Measurements from ENCODE around the gene CGNL1.

Gene CGNL1

DNA sequence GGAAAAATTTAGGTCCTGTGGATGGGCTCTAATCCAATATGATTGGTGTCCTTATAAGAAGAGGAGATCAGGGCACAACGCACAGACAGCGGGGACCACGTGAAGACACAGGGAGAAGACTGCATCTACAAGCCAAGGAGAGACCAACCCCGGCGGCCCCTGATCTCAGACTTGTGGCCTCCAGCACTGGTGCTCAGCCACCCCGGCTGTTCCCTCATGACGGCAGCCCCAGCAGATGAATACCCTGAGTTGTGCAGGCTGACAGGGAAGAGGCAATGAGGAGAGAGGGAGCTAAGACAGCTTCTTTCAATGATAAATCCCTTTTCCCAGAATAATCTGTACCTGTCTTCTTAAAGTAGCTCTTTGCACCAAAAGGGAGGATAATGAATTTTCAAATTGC is 33.3 kb upstream of the CGNL1 start (continued):
- TF ChIP-seq ZNF37A (tag by site-specific recombination; IDR thresholded peaks at IDR 0.05) = no peak

DNA sequence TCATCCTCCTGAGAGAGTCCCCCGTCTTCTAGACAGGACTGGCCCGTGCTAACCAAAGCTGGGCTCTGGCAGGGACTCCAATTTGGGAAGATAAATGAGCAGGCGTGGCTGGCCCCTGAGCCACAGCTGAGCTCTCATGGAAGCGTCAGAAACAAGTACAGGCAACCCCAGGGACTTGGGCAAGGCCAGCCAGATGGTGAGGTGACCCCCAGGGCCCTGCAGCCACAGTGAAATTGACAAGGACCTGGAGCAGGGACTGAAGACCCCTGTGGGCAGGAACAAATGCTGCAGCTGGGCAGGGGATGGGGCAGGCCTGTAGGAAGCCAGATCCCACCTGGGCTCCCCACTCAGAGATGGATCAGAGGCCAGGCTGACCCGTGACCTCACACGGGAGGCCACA is 32.8 kb upstream of the CGNL1 start:
- H3K4me3 ChIP-seq (ENCODE audit: low read depth, low read length) = no peak overlapping the region

GRCh38 chr15:57344282-57344681 is 32.0 kb upstream of the CGNL1 start:
- Histone ChIP-seq H3K4me3 (ENCODE audit: low read depth, low read length) (no peak overlapping the region), H3K36me3 (ENCODE audit: control insufficient read depth in 2 of 2, insufficient read depth in 1 of 2, low read length in 2 of 2) (no peaks in the 10 kb centered on the region), H3K27ac (ENCODE audit: extremely low read depth, low read depth, low read length) (no peak overlapping the region), H3K9me3 (ENCODE audit: control insufficient read depth, insufficient read depth, low read depth, low read length) (no peaks in the 10 kb centered on the region), H3K4me1 (ENCODE audit: control insufficient read depth, insufficient read depth, low read length) (no peaks in the 10 kb centered on the region)
- ChIA-PET POLR2A (no interaction called here), CTCF (interaction anchor here (2.2 to 7.9 kb wide), 2 partner anchors 185 to 198 kb away, joined by 7 to 201 read pairs; no protein-coding TSS in a partner anchor)
- no peak for TF ChIP-seq ZNF248 (tag by site-specific recombination; IDR thresholded peaks at IDR 0.05)
- no peak for TF ChIP-seq ZBTB8A (tag by site-specific recombination; IDR thresholded peaks at IDR 0.05)
- TF ChIP-seq ZNF48 (tag by site-specific recombination; IDR thresholded peaks at IDR 0.05) = no peak
- TF ChIP-seq ZNF629 (tag by site-specific recombination; IDR thresholded peaks at IDR 0.05) = no peak
- no peak for TF ChIP-seq ZNF324 (tag by site-specific recombination; IDR thresholded peaks at IDR 0.05)
- no peak for TF ChIP-seq ZNF223 (tag by site-specific recombination; IDR thresholded peaks at IDR 0.05)
- TF ChIP-seq ZNF146 (tag by site-specific recombination; IDR thresholded peaks at IDR 0.05) = no peak
- no peak for TF ChIP-seq ZNF548 (tag by site-specific recombination; IDR thresholded peaks at IDR 0.05)
- no peak for TF ChIP-seq SP3 (tag by site-specific recombination; IDR thresholded peaks at IDR 0.05)
- TF ChIP-seq ZBTB20 (tag by site-specific recombination; IDR thresholded peaks at IDR 0.05) = no peak
- TF ChIP-seq ZNF354C (tag by site-specific recombination; IDR thresholded peaks at IDR 0.05; ENCODE audit: borderline replicate concordance, low read depth) = no peak
- TF ChIP-seq ZNF133 (tag by site-specific recombination; IDR thresholded peaks at IDR 0.05) = no peak
- TF ChIP-seq RBAK (tag by site-specific recombination; IDR thresholded peaks at IDR 0.05) = no peak
- TF ChIP-seq ZNF362 (tag by site-specific recombination; IDR thresholded peaks at IDR 0.05) = no peak
- no peak for TF ChIP-seq KLF7 (tag by site-specific recombination; IDR thresholded peaks at IDR 0.05; ENCODE audit: borderline replicate concordance)
- TF ChIP-seq KLF9 (tag by site-specific recombination; IDR thresholded peaks at IDR 0.05; ENCODE audit: low read depth) = no peak
- no peak for TF ChIP-seq ZNF76 (tag by site-specific recombination; IDR thresholded peaks at IDR 0.05; ENCODE audit: borderline replicate concordance, low read depth)
- no peak for TF ChIP-seq ZNF174 (tag by site-specific recombination; IDR thresholded peaks at IDR 0.05)
- TF ChIP-seq ZSCAN30 (tag by site-specific recombination; IDR thresholded peaks at IDR 0.05) = no peak

More for the DNA sequence above, 32.8 kb upstream of the CGNL1 start:
- Histone ChIP-seq H3K9me3 (ENCODE audit: control insufficient read depth, insufficient read depth, low read depth, low read length) (no peaks in the 10 kb centered on the region), H3K27ac (ENCODE audit: extremely low read depth, low read depth, low read length) (no peak overlapping the region), H3K4me1 (ENCODE audit: control insufficient read depth, insufficient read depth, low read length) (no peaks in the 10 kb centered on the region), H3K36me3 (ENCODE audit: control insufficient read depth in 2 of 2, insufficient read depth in 1 of 2, low read length in 2 of 2) (no peaks in the 10 kb centered on the region)
- no peak for TF ChIP-seq ZNF324 (tag by site-specific recombination; IDR thresholded peaks at IDR 0.05)
- TF ChIP-seq MEIS1 (CRISPR knock-in tag; IDR thresholded peaks at IDR 0.05; ENCODE audit: borderline replicate concordance) = no peak
- no peak for TF ChIP-seq ZBTB21 (tag by site-specific recombination; IDR thresholded peaks at IDR 0.05)
- TF ChIP-seq ZNF112 (tag by site-specific recombination; IDR thresholded peaks at IDR 0.05) = no peak
- TF ChIP-seq ZNF580 (tag by site-specific recombination; IDR thresholded peaks at IDR 0.05) = no peak
- TF ChIP-seq ZXDB (tag by site-specific recombination; IDR thresholded peaks at IDR 0.05) = no peak
- TF ChIP-seq ZNF169 (tag by site-specific recombination; IDR thresholded peaks at IDR 0.05) = no peak
- TF ChIP-seq ZNF350 (tag by site-specific recombination; IDR thresholded peaks at IDR 0.05) = no peak
- no peak for TF ChIP-seq BCL6B (tag by site-specific recombination; IDR thresholded peaks at IDR 0.05)
- TF ChIP-seq ZNF311 (tag by site-specific recombination; IDR thresholded peaks at IDR 0.05; ENCODE audit: borderline replicate concordance) = no peak
- no peak for TF ChIP-seq ZNF521 (tag by site-specific recombination; IDR thresholded peaks at IDR 0.05)
- no peak for TF ChIP-seq ZNF248 (tag by site-specific recombination; IDR thresholded peaks at IDR 0.05)
- TF ChIP-seq ZBTB20 (tag by site-specific recombination; IDR thresholded peaks at IDR 0.05) = no peak
- no peak for TF ChIP-seq ZFP3 (tag by site-specific recombination; IDR thresholded peaks at IDR 0.05; ENCODE audit: low read depth)
- TF ChIP-seq, protein P1, sequence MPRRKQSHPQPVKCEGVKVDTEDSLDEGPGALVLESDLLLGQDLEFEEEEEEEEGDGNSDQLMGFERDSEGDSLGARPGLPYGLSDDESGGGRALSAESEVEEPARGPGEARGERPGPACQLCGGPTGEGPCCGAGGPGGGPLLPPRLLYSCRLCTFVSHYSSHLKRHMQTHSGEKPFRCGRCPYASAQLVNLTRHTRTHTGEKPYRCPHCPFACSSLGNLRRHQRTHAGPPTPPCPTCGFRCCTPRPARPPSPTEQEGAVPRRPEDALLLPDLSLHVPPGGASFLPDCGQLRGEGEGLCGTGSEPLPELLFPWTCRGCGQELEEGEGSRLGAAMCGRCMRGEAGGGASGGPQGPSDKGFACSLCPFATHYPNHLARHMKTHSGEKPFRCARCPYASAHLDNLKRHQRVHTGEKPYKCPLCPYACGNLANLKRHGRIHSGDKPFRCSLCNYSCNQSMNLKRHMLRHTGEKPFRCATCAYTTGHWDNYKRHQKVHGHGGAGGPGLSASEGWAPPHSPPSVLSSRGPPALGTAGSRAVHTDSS (tag by site-specific recombination; IDR thresholded peaks at IDR 0.05) = no peak
- ChIA-PET CTCF (interaction anchor here (1.0 to 7.9 kb wide), 3 partner anchors 87 to 199 kb away, joined by 4 to 201 read pairs (median 7); no protein-coding TSS in a partner anchor), POLR2A (no interaction called here)
